HG02852 (cell line): ENCODE measurements around the gene SRM.
A peak's percentile ranks its signal among the peaks of the same experiment; 100 is the strongest.
"Not testable (repeated sequence)": the region's sequence is repeated elsewhere in the genome, so short reads cannot be mapped to it uniquely, and the experiment has no call there.

Experiments
- ATAC-seq: cut with Tn5 transposase; IDR thresholded peaks from one replicate; pipeline ENCODE4 v1.9.1; 2021; ENCODE audit warnings: mild to moderate bottlenecking, moderate library complexity; ENCODE audit not compliant: unreplicated experiment

Gene SRM

GRCh38 chr1:11023201-11023600 lies 36.6 kb downstream of the SRM start:
- no peak for ATAC-seq

GRCh38 chr1:11019971-11020370 lies 39.8 kb downstream of the SRM start:
- ATAC-seq = no peak

GRCh38 chr1:11019358-11019757 lies 40.5 kb downstream of the SRM start:
- ATAC-seq = not testable (repeated sequence)

- ATAC-seq = no peak
Measured at GRCh38 chr1:11013160-11013531, 46.7 kb downstream of the SRM start.

GRCh38 chr1:11012260-11013159 lies 47.3 kb downstream of the SRM start, which contains the start of gene TARDBP:
TARDBP (plus strand) TSS chr1:11012654; CDS start chr1:11013728, 1,074 bp downstream.
- peak; percentile 86 for ATAC-seq
